GM18502 (cell line): ENCODE results near the gene IKBIP.
A peak's percentile ranks its signal among the peaks of the same experiment; 100 is the strongest.
"Not testable (repeated sequence)": the region's sequence is repeated elsewhere in the genome, so short reads cannot be mapped to it uniquely, and the experiment has no call there.

Experiments
- ATAC-seq: cut with Tn5 transposase; IDR thresholded peaks from one replicate; pipeline ENCODE4 v1.9.1; 2021; ENCODE audit warnings: mild to moderate bottlenecking; ENCODE audit not compliant: unreplicated experiment, poor library complexity

Gene IKBIP, protein sequence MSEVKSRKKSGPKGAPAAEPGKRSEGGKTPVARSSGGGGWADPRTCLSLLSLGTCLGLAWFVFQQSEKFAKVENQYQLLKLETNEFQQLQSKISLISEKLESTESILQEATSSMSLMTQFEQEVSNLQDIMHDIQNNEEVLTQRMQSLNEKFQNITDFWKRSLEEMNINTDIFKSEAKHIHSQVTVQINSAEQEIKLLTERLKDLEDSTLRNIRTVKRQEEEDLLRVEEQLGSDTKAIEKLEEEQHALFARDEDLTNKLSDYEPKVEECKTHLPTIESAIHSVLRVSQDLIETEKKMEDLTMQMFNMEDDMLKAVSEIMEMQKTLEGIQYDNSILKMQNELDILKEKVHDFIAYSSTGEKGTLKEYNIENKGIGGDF

DNA sequence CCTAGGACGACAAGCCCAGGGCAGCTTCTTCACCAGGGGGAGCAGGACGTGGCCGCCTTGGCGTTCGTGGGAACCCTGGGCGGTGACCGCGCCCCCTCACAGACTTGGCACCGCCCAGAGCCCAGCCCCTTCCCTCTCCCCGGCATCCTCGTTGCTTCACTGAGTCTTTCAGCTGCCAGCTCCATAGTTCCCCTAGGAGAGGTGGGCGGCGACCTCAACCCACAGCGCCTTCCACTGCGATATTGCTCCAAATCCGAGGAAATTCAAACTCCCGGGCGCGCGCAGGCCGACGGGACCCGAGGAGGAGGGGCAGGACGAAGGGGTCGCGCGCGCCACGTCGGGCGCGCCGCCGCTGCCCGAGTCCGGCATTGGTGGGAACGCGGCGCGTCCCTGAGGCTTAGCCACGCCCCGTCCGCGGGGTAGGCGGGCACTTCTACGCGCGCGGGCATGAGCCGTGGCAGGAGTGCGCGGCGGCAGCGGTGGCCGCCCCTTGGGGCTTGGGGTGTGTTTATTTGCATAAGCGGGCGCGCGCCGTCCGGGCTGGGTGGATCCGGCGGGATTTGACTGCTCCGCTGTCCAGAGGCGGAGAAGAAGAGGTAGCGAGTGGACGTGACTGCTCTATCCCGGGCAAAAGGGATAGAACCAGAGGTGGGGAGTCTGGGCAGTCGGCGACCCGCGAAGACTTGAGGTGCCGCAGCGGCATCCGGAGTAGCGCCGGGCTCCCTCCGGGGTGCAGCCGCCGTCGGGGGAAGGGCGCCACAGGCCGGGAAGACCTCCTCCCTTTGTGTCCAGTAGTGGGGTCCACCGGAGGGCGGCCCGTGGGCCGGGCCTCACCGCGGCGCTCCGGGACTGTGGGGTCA lies at the start of gene IKBIP, which contains the start of gene APAF1:
IKBIP (minus strand) TSS at position 77 of the 860 bp plus-strand sequence. CDS start 87 bp downstream, outside the sequence.
APAF1 (plus strand) TSS at position 579 of the 860 bp plus-strand sequence. CDS start 3,070 bp downstream, outside the sequence.
- peak; percentile 87 for ATAC-seq

DNA sequence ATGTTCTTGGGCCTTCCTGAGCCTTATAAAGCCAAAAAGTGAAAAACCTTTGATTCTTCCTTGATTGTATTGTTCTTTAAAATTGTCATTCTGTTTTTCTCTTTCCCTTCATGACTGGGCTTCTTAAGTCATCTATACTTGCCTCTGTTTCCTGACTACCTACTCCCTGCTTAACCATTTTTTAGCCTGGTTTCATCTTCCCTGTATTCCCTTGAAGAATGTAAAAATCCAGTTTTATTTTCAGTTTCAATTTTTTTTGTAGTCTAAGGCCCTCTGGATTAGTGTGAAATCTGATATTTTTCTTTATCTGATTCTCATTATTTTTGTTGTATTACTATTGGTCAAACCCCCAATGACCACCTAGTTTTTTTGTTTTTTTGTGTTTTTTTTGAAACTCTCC lies 46.8 kb upstream of the IKBIP start:
- ATAC-seq, result no peak

DNA sequence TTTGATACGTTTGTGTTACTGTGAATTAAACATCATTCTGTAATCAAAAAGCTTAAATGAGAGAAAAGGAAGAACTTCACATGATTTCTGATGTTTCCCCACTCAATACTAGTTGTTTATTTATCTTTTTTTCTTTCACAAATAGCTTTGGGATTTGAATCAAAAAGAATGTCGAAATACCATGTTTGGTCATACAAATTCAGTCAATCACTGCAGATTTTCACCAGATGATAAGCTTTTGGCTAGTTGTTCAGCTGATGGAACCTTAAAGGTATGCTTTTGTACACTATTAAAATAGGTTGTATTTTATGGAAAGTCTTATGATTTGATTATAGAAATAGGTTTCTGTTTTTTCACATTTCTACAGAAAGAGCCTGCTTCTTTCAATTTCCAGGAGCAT lies 42.0 kb upstream of the IKBIP start:
- no peak for ATAC-seq

DNA sequence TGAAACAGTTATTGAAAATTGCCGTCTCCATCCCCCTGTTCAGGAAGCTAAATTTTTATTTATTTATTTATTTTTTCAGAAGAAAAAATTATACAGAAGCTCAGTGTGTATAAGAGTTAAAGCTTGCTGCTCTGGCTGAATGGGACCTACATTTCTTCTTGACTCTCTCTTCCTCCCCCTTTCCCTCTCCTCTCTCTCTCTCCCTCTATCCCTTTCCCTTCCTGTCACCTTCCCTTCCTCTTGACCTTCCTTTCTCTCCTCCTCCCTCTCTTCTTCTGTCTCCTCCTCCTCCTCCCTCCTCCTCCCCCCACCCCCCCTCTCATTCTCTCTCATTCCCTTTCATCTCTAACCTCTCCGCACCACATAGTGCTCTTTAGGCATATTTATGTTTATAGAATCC lies 39.6 kb upstream of the IKBIP start:
- ATAC-seq, result no peak

DNA sequence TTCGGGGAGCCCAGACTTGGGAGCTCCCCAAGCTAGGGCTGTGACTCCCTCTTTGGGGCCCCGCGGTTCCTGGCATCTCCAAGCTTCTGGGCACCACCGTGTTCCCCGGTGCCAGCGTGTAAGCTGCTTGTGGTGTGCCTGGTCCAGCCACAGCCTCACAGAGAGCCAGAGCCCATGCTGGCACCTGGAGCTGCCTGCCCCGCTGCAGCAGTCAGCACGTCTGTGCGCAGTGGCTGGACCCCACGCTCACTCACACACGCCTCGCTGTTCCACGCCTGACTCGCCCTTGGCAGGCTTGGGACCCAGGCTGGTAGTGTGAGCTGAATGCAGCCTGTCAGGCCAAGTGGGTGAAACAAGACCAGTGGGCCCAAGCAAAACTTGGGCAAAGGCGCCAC lies 35.0 kb upstream of the IKBIP start:
- ATAC-seq, result no peak

DNA sequence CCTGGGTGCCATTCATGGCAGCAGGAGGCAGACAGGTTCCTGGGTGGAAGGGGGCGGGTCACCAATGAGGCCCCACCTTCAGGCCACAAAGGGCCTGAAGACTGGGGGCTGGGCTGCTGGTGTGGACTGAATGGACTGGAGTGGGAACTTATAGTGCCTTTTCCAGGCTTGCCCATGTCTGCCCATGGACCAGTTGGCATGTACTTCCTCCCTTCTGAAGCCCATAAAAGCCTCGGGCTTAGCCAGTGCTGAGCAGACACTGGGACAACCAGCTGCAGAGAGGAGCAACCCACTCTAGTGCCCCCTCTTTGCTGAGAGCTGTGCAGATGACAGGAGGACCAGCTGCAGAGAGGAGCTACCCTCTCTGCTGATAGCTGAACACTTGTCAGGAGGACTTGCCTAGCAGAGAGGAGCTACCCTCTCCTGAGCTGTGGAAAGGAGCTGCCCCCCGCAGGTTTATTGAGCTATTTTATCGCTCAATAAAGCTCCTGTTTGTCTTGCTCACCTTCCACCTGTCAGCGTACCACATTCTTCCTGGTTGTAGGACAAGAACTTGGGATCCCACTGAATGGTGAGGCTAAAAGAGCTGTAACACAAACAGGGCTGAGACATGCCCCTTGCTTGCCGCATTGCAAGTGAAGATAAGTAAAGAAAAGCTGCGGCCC lies 34.5 kb upstream of the IKBIP start:
- ATAC-seq, result no peak

DNA sequence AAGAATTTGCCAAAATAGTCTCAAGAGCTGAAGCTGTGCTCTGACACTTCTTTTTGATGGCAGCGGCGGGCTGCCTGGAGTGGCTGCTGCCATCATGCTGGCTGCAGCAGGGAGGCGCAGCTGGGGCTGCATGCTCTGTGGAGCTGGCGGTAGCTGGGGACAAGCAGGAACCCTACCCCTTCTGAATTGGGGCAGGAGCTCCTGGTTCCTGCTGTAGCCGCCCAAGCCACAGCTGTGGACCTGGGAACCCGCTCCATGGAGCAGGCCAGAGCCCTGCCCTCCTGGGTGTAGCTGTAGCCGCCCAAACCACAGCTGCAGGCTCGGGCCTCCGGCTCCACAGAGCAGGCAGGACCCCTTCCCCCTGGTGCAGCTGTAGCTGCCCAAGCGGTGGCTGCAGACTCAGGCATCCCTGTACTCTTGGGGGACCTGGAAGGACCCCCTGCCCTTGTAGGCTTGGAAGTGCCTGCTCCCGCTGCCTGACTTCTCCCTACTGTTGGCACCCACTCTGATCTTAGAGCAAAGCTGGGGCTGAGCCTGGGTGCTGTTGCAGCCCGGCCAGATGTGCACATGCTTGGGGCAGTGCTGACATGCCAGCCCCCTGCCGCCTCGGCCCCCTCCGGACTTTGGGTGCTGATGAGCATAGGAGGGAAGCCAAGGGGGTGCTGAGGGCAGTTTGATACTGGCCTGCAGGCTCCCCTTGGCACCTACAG lies 33.8 kb upstream of the IKBIP start:
- no peak for ATAC-seq

DNA sequence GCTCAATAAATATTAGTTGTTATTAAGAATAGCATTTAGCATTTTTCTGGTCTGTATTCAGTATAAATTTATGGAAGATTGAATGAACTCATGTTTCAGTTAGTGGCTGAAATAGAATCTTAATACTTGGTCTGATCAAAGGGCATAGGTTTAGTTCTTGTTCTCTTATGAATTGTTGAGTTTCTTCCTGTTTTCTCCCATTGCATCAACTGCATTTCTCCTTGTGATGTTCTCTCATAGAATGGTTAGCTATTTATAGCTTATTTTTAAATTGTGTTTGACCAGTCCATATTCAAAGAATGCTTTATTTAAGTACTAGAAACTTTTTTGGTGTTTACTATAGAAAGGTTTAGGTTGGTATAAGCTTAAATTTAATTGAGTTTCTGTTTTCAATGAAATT lies 30.3 kb upstream of the IKBIP start:
- ATAC-seq, result no peak

DNA sequence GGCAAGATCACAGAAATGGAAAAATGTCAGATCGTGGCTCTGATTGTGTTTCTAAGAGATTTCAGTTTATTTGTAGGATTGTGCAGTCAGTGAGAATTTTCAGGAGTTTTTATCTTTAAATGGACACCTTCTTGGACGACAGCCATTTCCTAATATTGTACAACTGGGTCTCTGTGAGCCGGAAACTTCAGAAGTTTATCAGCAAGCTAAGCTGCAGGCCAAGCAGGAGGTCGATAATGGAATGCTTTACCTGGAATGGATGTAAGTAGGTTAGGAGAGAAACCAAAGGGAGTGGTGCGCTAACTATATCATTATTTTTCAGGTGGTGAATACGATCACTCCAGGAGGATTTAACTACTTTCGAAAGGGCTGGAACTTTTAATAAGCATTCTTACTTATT lies 26.9 kb upstream of the IKBIP start:
- no peak for ATAC-seq

DNA sequence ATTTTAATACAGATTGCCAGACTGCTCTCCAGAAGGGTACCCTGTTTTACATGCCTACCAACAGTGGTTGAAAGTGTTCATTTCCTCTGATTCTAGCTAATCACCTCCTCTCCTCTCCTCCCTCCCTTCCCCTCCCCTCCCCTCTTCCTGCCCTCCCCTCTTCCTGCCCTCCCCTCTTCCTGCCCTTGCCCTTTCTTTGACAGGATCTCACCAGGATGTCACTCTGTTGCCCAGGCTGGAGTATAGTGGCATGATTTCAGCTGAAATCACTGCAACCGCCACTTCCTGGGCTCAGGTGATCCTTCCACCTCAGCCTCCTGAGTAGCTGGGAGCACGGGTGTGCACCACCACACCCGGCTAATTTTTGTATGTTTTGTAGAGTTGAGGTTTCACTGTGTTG lies 25.2 kb upstream of the IKBIP start:
- no peak for ATAC-seq

DNA sequence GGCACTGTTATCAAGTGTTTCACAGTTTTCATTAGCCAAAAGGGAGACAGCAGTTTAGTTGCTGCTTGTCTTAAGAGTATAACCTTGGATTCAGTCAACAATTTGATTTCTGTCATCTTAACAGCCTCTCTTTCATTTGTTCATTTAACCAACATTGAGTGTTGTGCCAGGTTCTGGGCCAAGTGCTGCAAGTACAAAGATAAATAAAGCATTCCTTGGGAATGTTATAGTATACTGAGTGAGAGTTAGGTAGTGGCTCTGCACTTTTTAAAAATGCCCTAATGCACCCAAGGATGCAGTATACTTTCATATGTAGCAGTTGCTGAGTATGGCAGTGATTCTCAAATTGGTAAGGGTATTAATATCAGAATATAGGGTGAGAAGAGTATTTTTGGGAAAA lies 15.9 kb upstream of the IKBIP start:
- ATAC-seq, result no peak

DNA sequence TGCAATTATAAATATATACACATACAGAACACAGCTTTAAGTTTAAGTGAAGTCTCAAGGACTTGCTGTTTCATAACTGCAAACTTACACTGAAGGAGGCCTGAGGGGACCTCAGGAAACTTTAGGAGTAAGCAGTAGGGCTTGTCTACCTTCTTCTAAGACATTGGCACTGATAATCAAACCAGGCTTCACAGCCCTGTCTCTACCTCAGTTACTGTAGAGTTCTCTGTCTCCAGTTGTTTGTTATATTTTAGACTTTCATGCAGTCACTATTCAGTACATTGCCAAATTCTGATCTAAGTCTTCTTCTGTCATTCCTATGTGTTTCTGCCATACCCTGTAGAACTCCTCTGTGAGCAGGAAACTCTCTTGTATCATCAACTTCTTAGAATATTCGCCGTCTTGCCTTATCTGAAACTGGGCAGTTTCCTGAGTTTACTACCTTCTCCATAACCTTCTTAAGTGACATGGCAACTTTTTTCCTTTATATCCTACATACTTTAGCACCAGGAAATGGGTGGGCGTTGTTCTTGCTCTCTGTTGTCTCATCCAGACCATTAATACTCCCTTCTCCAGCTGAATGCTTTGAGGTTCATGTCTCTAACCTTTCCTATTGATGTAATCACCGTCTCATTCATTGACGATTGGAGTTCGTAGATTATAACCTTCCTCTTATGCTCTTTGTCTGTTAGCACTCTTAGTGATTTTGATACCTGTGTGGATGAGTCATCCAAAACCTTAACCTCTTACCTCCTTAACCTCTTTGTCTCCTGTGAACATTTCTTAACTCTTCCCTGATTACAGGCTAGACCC lies 11.9 kb upstream of the IKBIP start:
- peak; percentile 65 for ATAC-seq

DNA sequence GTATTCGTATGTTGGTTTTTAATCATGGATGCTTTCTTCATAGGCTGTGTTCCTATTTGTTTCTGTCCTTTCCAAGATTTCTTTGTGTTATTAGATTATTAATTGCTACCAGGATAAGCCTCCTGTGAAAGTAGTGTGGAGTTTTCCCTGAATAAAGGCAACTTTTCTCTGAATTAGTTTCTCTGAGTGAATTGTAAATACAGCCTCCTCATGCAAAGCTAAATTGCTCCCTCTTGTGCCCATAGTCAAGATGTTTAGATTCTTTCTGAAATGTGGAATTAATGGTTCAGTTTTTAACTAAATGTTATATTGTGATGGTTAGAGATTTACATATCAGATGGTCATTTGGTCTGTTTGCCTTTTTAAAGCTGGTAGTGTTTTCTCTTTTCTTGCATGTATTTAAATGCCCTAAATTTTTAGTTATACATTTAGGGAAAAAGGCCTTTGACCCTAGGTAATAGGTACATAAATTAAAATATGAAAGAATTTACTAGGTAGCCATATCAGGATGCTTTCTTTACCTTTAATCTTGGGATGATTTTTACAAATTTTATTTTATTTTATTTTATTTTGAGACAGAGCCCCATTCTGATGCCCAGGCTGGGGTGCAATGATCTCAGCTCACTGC lies 9.4 kb upstream of the IKBIP start:
- no peak for ATAC-seq

DNA sequence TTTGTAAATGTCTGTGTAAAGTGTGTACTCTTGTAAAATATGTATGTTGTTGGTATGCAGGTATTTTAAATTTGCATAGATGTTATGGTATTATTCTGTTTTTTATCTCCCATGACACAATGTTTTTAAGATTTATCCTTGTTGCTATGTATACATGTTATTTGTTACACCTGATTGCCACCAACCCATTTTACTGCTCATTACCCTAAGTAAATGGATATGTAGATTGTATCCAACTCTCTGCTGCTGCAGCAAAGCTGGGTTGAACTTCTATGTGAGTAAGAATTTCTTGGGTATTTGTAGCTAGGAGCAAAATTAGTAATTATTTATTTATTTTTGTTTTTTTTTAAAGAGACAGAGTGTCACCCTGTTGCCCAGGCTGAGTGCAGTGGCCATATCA lies 6.7 kb upstream of the IKBIP start:
- no peak for ATAC-seq

DNA sequence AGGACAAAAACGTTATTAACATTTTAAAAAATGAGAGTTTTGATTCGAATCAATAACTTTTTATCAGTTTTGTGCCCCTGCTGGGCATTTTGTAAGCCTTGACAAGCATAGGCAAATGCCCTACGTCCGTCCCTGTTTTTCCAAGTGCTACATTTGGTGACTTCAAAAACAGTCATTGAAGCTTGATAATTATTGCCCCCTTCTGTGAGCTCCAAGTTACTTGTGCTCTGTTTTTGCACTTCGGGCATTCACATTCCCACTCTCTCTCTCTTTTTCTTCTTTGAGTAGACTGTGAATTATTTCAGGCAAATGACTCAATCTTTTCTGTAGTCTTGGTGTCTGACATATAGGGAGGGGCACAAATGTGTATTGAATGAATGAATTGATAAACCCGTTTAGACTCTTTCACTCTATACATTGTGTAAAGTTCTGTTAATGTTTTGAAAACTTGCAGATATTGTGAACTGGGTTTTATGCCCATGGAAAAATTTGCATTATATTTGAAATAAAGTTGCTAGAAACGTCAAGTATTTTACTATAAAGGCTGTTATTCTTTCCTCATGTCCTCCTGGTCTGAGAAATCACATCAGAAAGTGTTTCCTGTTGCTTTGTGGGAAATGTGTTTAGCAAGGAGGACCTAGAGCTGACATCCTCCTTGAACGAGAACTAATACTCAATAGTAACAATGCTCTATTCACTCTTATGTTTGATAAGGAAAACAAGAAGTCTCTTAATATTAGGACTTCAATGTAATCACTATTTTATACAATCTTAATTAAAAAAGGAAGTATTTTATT lies 1.9 kb upstream of the IKBIP start:
- ATAC-seq, result no peak

DNA sequence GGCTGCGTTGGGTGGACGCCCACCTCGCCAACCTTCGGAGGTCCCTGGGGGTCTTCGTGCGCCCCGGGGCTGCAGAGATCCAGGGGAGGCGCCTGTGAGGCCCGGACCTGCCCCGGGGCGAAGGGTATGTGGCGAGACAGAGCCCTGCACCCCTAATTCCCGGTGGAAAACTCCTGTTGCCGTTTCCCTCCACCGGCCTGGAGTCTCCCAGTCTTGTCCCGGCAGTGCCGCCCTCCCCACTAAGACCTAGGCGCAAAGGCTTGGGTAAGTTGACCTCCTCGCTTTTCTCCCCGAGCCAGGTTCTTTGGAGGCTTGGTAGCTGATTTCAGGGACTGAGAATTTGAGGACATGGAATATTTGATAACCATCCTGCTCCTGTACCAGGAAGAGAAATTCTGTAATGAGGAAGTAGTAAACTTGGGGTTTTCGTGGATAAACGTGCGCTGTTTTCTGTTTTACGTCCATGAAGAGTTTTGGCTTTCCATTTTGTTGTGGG lies 1.0 kb upstream of the IKBIP start:
- ATAC-seq, result peak; percentile 10

DNA sequence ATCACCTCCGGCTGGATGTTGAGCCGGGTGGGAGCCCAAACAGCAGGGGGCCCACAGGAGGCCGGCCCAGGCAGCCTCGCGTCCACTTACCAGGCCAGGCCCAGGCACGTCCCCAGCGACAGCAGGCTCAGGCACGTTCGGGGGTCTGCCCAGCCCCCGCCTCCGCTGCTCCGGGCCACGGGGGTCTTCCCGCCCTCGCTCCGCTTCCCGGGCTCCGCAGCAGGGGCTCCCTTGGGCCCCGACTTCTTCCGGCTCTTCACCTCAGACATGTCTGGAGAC lies 216 bp downstream of the IKBIP start:
- ATAC-seq, result peak; percentile 27

DNA sequence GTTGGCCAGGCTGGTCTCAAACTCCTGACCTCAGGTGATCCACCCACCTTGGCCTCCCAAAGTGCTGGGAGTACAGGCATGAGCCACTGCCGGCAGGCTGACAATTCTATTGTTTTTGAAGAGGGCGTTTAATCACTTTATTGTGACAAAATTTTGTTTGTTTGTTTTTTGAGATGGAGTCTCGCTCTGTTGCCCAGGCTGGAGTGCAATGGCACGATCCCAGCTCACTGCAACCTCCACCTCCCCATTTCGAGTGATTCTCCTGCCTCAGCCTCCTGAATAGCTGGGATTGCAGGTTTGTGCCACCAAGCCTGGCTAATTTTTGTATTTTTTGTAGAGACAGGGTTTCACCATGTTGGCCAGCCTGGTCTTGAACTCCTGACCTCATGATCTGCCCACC lies 1.8 kb downstream of the IKBIP start:
- ATAC-seq, result not testable (repeated sequence)
